HL-60 (cell line): ENCODE data around the gene FN3KRP.

Experiments
- CTCF ChIP-seq: IDR thresholded peaks from one replicate; pipeline ENCODE4 v1.5.1; 2011; ENCODE audit warnings: low read length, control low read depth, inconsistent platforms; ENCODE audit not compliant: insufficient read depth
- POLR2AphosphoS5 ChIP-seq: IDR thresholded peaks from 2 replicates; pipeline ENCODE4 v1.6.1; 2012; ENCODE audit warnings: low read depth
- SPI1 ChIP-seq: IDR thresholded peaks from 2 replicates; pipeline ENCODE4 v1.6.1; 2012; ENCODE audit warnings: low read depth, mild to moderate bottlenecking, borderline replicate concordance

GRCh38 chr17:82668631-82669099 lies 47.8 kb upstream of the FN3KRP start:
- TF ChIP-seq CTCF = peak; percentile 75
- 0 out of 2 replicates have a peak, but pooled peaks have one; percentile 34 for TF ChIP-seq POLR2AphosphoS5
- no peak for TF ChIP-seq SPI1
